Measurements from ENCODE around the gene COL20A1. TPM values are rescaled to one million over a fixed set of nuclear protein-coding genes. Genes with fewer than 3 reads are reported as not detected.
A peak's percentile ranks its signal among the peaks of the same experiment; 100 is the strongest.

The COL20A1 gene
- total RNA-seq, 2 donors from 2014 or later: not detected

- no peak overlapping the region for H3K4me3 ChIP-seq
- no peak for TF ChIP-seq CTCF (IDR thresholded peaks at IDR 0.05)
- no peak for TF ChIP-seq POLR2A (IDR thresholded peaks at IDR 0.05)
- ATAC-seq (no peak), DNase-seq (no peak)
- H3K27ac ChIP-seq: no peak overlapping the region
- no peaks in the 10 kb centered on the region for H3K9me3 ChIP-seq
- peaks cover 12% of the 10 kb centered on the region for H3K4me1 ChIP-seq
- H3K27me3 ChIP-seq: peaks cover 0 to 20% of the 10 kb centered on the region in 2 donors
- WGBS, 2 donors: 12 to 18% methylated on average over 4 to 16 of the region's 16 CpGs
- intact Hi-C loops (cut with DNase I): no loop called here
- no peaks in the 10 kb centered on the region for H3K36me3 ChIP-seq (replicated peaks in 1 of 2; ENCODE audit: insufficient read depth in 1 of 2, low read depth in 2 of 2)
Observed at GRCh38 chr20:63253065-63253437, 39.9 kb upstream of the COL20A1 start.

- ATAC-seq (no peak), DNase-seq (no peak)
- WGBS, 2 donors: 0 to 1% methylated on average over 2 to 82 of the region's 89 CpGs
- no peak overlapping the region for H3K4me3 ChIP-seq
- H3K27me3 ChIP-seq: peaks cover 0 to 19% of the 10 kb centered on the region in 2 donors
- H3K4me1 ChIP-seq: peaks cover 12% of the 10 kb centered on the region
- H3K27ac ChIP-seq: no peak overlapping the region
- H3K36me3 ChIP-seq (replicated peaks in 1 of 2; ENCODE audit: insufficient read depth in 1 of 2, low read depth in 2 of 2): no peaks in the 10 kb centered on the region
- no peaks in the 10 kb centered on the region for H3K9me3 ChIP-seq
- TF ChIP-seq CTCF (IDR thresholded peaks at IDR 0.05): no peak
- TF ChIP-seq POLR2A (IDR thresholded peaks at IDR 0.05): no peak
- intact Hi-C loops (cut with DNase I): no loop called here
Observed at GRCh38 chr20:63253438-63254231, 39.4 kb upstream of the COL20A1 start.

DNA sequence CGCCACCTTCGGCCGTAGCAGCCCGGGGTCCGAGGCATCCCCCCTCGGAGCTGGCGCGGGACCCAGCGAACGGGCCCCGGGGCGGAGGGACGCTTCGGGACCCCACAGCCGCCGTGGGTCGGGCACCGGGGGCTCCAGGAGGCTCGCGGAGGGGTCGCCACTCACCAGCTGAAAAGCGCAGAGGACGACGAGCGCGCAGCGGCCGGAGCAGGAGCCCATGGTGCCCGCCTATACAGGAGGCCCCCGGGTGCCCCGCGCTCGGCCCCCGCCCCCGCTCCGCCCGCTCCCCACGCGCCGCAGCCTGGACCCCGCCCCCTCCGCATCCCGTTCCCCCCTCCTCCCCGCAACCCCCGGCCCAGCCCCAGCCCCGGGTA lies 38.8 kb upstream of the COL20A1 start, which contains the start of gene NKAIN4:
TSS of gene NKAIN4 (minus strand) at position 232 of the 374 bp plus-strand sequence. CDS start at position 219, 13 bp downstream.
- 1% methylated on average over 17 of the region's 46 CpGs; no CpG with 5 or more reads in 1 of the 2 donors for WGBS, 2 donors
- Histone ChIP-seq H3K27ac (no peak within 1 kb of the TSS), H3K9me3 (no peaks in the 10 kb centered on the region), H3K4me1 (peaks cover 12% of the 10 kb centered on the region), H3K27me3 (peaks cover 0 to 19% of the 10 kb centered on the region in 2 donors), H3K36me3 (replicated peaks in 1 of 2; ENCODE audit: insufficient read depth in 1 of 2, low read depth in 2 of 2) (no peaks in the 10 kb centered on the region), H3K4me3 (no peak within 1 kb of the TSS)
- TF ChIP-seq POLR2A (IDR thresholded peaks at IDR 0.05) (no peak), CTCF (IDR thresholded peaks at IDR 0.05) (no peak)
- DNase-seq (no peak), ATAC-seq (no peak)
- intact Hi-C loops (cut with DNase I): no loop called here

- Histone ChIP-seq H3K27me3 (peaks cover 0 to 19% of the 10 kb centered on the region in 2 donors), H3K9me3 (no peaks in the 10 kb centered on the region), H3K27ac (no peak overlapping the region), H3K36me3 (replicated peaks in 1 of 2; ENCODE audit: insufficient read depth in 1 of 2, low read depth in 2 of 2) (no peaks in the 10 kb centered on the region), H3K4me1 (peaks cover 12% of the 10 kb centered on the region), H3K4me3 (no peak overlapping the region)
- ATAC-seq: no peak
- peak in 1 of 4 donors; percentile 14 for DNase-seq
- intact Hi-C loops (cut with DNase I): no loop called here
- 5 to 25% methylated on average over 2 to 45 of the region's 56 CpGs for WGBS, 2 donors
- TF ChIP-seq CTCF (IDR thresholded peaks at IDR 0.05) (no peak), POLR2A (IDR thresholded peaks at IDR 0.05) (no peak)
Observed at GRCh38 chr20:63254606-63255384, 38.2 kb upstream of the COL20A1 start.
